ENCODE measurements around the gene NEB. TPM values are rescaled to one million over a fixed set of nuclear protein-coding genes. Genes with fewer than 3 reads are reported as not detected.
A peak's percentile ranks its signal among the peaks of the same experiment; 100 is the strongest.
"Not testable (repeated sequence)": the region's sequence is repeated elsewhere in the genome, so short reads cannot be mapped to it uniquely, and the experiment has no call there.

Gene NEB
- total RNA-seq, 1 experiment from 2014 or later = 74.9 TPM

DNA sequence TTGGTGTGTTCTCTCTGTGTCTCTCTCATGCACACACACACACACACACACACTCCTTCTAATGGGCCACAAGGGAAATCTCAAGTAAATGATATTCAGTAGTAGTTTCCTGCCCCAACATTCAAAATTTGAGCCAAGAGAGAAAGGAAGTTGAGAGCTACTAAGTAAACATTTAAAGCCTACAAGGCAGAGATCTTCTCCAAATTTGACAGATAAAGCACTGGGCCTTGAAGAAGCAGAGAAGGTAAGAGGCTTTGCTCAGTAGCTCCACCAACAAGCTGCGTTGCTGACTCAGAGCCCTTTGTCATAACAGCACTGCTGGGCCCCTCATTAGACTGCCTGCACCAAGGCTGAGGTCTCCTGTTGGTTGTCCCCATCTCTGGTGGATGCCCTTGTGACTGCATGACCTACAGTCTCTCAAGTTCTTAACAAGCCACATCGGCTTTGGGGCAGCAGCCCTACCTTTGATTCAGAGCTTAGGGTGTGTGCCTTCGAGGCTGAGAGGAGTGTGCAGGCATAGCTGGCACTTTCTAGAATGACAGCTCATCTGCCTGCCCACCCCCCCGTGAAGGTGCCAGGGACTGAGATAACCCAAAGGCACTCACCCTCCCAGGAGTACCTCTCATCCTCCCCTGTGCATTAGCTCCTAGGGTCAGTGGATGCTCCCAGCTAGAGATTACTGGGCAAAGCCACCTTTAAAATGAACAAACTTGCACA, 32.3 kb upstream of the NEB start:
- Histone ChIP-seq H3K9me3 (replicated peaks) (no peaks in the 10 kb centered on the region), H3K4me1 (peaks cover 28% of the 10 kb centered on the region), H3K27ac (no peak overlapping the region), H3K36me3 (no peaks in the 10 kb centered on the region), H3K27me3 (no peaks in the 10 kb centered on the region), H3K4me3 (no peak overlapping the region)
- no peak for DNase-seq

DNA sequence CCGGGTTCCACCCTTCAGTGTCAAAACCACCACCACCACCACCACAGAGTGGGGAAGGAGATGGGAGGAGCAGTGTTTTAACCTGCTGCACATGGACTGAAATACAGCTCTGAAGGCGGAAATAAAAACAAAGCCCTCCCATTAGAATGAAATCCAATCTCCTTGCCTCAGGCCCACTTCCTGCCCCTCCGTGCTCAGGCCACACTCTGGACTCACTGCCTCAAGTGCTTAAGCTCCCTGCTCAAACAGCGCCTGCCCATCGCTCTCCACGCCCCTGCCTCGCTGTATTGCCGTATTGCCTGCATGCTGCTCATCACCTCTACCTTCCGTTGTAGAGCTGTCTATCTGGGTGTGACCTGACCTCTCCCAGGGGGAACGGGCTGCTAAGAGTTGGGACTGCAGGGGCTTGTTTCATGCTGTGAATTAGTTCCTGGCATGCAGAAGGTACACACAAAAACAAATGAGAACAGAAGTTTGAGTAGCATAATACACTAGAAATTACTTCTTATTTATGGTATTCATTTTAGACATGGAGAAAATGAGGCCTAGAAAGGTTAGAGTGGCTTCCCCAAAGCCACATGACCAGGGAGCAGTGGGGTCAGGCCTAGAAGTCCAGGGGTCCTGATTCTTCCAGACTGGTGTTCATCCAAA, 31.6 kb upstream of the NEB start:
- Histone ChIP-seq H3K27me3 (no peaks in the 10 kb centered on the region), H3K4me1 (peaks cover 24% of the 10 kb centered on the region), H3K36me3 (no peaks in the 10 kb centered on the region), H3K4me3 (peak overlapping the region; percentile 22; the same call in 1 of the 2 replicates), H3K27ac (peak overlapping the region; percentile 21; the same call in 1 of the 2 replicates), H3K9me3 (replicated peaks) (no peaks in the 10 kb centered on the region)
- peak; percentile 73 to 85 for DNase-seq

DNA sequence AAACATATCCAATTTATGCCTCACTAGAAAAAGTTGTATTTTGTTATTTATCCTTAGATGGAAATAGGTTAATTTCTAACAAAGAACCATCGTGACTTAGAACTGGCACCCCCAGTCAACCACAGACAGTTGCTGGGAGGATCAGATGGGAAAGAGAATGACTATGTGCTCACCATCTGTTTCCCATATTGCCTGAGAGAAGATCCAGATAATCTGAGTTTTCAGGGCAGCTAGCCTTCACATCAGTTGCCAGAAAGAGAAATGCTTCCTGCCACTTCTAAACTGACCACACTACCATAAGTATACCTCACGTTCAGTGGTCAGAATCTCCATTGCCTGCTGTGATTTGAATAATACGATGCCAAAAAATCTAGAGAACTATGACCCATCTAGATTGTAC, 28.4 kb upstream of the NEB start:
- Histone ChIP-seq H3K9me3 (replicated peaks) (no peaks in the 10 kb centered on the region), H3K4me3 (no peak overlapping the region), H3K4me1 (peaks cover 27% of the 10 kb centered on the region), H3K27me3 (no peaks in the 10 kb centered on the region), H3K27ac (no peak overlapping the region), H3K36me3 (no peaks in the 10 kb centered on the region)
- DNase-seq = peak in 1 of 2 experiments; percentile 38

DNA sequence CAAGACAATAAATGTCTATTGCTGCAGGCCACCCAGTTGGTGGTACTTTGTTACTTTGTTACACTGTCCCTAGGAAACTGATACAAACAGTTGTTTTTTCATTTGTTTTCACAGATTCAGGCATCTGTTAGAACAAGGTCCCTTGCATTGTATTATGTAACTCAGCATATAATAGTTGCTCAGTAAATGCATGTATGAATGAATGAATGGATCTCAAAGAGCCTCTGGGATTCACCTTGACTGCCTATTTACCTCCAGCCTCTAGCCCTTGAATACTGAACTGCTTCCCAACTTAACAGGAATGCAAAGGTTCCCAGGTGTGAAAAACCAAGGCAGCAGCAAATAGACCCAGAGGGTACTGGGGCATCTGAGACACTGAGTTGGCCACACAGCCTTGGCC, 27.4 kb upstream of the NEB start:
- Histone ChIP-seq H3K36me3 (no peaks in the 10 kb centered on the region), H3K4me1 (peaks cover 31% of the 10 kb centered on the region), H3K27me3 (no peaks in the 10 kb centered on the region), H3K4me3 (no peak overlapping the region), H3K27ac (no peak overlapping the region), H3K9me3 (replicated peaks) (no peaks in the 10 kb centered on the region)
- no peak for DNase-seq

DNA sequence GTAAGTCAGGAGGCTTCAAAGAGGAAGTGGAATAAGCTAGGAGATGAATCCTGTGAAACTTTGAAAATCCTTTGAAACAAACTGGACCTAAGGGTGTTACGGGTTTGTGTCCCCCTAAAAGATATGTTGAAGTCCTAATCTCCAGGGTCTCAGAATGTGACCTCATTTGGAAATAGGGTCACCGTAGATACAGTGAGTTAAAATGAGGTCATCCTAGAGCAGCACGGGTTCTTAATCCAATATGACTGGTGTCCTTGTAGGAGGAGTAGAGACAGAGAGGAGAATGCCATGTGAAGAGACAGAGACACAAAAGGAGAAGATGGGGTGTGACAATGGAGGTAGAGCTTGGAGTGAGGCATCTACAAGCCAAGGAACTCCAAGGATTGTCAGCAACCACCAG, 26.9 kb upstream of the NEB start:
- Histone ChIP-seq H3K36me3 (no peaks in the 10 kb centered on the region), H3K27ac (no peak overlapping the region), H3K9me3 (replicated peaks) (no peaks in the 10 kb centered on the region), H3K4me1 (peaks cover 26% of the 10 kb centered on the region), H3K4me3 (no peak overlapping the region), H3K27me3 (no peaks in the 10 kb centered on the region)
- no peak for DNase-seq

DNA sequence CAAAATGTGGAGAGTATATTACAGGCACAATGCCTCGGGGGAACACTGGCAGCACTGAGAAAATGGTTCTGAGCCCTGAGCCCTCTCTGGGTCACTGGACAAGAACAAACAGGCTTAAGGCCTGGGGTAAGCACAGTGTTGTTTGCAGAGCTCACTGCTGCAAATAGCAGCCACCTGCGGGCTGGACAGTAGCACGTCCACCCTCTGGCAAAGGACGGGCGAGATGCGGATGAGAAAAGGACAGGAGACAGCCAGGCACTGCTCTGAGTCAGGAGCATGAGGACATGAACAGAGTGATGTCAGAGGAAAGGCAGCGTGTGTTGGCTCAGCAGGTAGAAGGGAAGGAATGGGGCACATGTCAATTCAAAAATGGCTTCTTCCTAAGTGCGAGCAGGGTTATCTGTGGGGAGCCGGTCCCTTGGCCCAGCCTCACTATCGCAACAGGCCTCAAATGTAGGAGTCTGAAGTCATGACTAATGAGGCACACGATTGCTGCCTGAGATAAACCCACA, 25.9 kb upstream of the NEB start:
- H3K27me3 ChIP-seq = no peaks in the 10 kb centered on the region
- no peak for DNase-seq

DNA sequence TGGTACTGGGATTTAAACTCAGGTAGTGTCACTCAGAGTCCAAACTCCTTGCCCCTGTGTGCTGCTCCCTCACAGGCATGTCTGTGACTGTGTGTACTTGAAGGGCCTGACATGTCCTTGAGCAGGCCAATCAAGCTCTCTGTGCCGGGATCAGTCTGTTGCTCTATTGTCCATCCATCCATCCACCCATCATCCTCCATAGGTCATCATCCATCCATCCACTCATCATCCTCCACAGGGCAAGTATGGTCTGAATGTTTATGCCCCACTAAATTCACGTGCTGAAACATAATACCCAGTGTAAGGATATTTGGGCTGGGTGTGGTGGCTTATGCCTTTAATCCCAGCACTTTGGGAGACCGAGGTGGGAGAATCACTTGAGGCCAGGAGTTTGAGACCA, 24.5 kb upstream of the NEB start:
- peak in 1 of 2 experiments; percentile 21 for DNase-seq
- no peak overlapping the region for H3K27ac ChIP-seq
- H3K4me1 ChIP-seq = peaks cover 17% of the 10 kb centered on the region
- no peaks in the 10 kb centered on the region for H3K9me3 ChIP-seq (replicated peaks)
- no peaks in the 10 kb centered on the region for H3K27me3 ChIP-seq
- no peaks in the 10 kb centered on the region for H3K36me3 ChIP-seq
- no peak overlapping the region for H3K4me3 ChIP-seq

More for the DNA sequence above, 25.9 kb upstream of the NEB start:
- Histone ChIP-seq H3K9me3 (replicated peaks) (no peaks in the 10 kb centered on the region), H3K27ac (no peak overlapping the region), H3K4me1 (peaks cover 17% of the 10 kb centered on the region), H3K4me3 (no peak overlapping the region), H3K36me3 (no peaks in the 10 kb centered on the region)

DNA sequence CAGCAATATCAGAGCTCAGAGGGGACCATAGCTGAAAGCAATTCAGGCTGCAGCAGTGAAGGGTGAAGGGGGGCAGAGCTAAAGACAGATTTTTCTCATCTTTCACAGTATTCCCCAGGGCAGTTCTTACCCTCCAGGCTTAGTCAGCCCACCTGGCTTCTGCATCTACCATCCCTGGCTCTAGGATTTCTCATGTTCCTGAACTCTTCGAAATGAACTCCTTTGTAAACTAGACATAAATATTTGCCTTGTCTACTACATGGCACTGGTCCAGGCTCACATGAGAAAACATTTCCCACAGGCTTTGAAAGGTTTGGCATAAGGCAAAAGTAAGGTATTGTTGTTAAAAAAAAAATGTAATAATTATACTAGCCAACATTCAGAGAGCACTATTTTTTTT, 23.6 kb upstream of the NEB start:
- Histone ChIP-seq H3K27me3 (no peaks in the 10 kb centered on the region), H3K4me3 (no peak overlapping the region), H3K36me3 (no peaks in the 10 kb centered on the region), H3K27ac (no peak overlapping the region), H3K9me3 (replicated peaks) (no peaks in the 10 kb centered on the region), H3K4me1 (peaks cover 11% of the 10 kb centered on the region)
- peak; percentile 36 to 73 for DNase-seq

DNA sequence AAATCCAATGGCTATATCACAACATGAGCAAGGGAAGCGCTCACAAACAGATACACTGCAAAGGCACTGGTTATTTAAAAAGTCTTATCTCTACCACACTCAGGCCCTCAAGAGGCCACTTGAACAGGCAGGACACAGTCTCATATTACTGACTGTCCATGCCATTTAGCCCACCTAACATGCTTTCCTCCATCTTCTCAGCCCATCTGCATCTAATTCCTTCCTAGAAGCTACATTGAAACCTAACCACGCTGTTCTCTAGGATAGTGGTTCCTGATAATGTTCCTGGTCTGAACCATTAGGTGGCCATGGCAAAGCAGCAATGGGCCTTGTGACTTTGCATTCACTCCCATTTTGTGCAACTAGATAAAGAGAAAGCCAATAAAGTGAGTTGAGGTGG, 22.5 kb upstream of the NEB start:
- H3K27ac ChIP-seq = no peak overlapping the region
- H3K4me1 ChIP-seq = peaks cover 6% of the 10 kb centered on the region
- H3K27me3 ChIP-seq = no peaks in the 10 kb centered on the region
- no peaks in the 10 kb centered on the region for H3K9me3 ChIP-seq (replicated peaks)
- no peak overlapping the region for H3K4me3 ChIP-seq
- no peaks in the 10 kb centered on the region for H3K36me3 ChIP-seq
- DNase-seq = no peak

DNA sequence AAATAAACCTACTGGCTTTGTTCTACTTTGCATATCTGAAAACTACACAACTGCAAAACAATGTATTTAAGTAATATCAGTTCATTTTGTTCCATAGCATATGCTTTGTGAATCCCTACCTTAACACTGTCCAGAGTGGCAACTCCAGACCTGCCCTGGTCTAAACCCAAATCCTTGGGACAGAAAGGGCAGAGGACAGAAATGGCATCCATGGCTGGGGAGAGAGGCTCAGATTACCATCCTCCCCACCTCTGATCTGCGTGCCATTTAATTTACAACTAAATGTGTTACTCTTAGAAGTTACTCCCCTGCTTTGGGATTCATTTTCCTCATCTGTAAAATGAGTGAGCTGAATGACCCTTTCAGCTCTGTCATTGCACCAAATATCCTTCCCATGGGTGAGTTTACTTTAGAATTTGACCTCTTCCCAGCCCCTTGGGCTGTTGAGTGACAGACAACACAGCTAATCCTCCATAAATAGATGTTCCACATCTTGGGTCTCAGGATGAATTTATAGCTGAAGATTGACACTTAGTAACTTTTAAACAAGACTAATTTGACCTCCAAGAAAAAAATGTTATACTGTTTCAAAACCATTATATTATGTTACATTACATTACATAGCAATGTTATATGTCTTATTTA, 20.1 kb upstream of the NEB start:
- Histone ChIP-seq H3K27ac (no peak overlapping the region), H3K4me3 (no peak overlapping the region), H3K4me1 (peaks cover 6% of the 10 kb centered on the region), H3K9me3 (replicated peaks) (no peaks in the 10 kb centered on the region), H3K36me3 (no peaks in the 10 kb centered on the region), H3K27me3 (no peaks in the 10 kb centered on the region)
- DNase-seq = no peak

DNA sequence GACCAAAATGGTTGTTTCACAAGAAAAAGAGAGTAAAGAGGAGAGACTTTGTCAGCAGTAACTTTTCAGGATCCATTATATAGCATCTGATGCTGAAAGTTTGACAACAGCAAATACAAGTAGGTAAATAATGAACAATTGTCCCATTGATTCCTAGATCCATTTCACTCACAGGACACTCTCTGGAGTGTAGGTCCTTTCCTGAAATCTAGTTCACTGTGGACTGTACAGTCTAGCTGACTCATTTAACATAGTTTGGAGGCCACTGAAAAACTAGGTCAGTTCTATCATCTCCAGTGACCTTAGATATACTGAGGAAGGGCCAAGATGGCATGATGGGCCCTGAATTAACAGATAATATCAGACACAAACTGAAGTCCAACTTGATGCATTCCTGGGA, 19.3 kb upstream of the NEB start:
- Histone ChIP-seq H3K36me3 (no peaks in the 10 kb centered on the region), H3K27me3 (no peaks in the 10 kb centered on the region), H3K27ac (no peak overlapping the region), H3K9me3 (replicated peaks) (peaks cover 2% of the 10 kb centered on the region; the same call in 1 of the 2 replicates), H3K4me3 (no peak overlapping the region), H3K4me1 (peaks cover 6% of the 10 kb centered on the region)
- DNase-seq = no peak

DNA sequence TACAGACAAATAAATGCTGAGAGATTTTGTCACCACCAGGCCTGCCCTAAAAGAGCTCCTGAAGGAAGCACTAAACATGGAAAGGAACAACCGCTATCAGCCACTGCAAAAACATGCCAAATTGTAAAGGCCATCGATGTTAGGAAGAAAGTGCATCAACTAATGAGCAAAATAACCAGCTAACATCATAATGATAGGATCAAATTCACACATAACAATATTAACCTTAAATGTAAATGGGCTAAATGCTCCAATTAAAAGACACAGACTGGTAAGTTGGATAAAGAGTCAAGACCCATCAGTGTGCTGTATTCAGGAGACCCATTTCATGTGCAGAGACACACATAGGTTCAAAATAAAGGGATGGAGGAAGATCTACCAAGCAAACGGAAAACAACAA, 11.0 kb upstream of the NEB start:
- not testable (repeated sequence) for H3K27me3 ChIP-seq; H3K4me1 ChIP-seq; H3K36me3 ChIP-seq; H3K4me3 ChIP-seq; H3K9me3 ChIP-seq (replicated peaks); DNase-seq; H3K27ac ChIP-seq

DNA sequence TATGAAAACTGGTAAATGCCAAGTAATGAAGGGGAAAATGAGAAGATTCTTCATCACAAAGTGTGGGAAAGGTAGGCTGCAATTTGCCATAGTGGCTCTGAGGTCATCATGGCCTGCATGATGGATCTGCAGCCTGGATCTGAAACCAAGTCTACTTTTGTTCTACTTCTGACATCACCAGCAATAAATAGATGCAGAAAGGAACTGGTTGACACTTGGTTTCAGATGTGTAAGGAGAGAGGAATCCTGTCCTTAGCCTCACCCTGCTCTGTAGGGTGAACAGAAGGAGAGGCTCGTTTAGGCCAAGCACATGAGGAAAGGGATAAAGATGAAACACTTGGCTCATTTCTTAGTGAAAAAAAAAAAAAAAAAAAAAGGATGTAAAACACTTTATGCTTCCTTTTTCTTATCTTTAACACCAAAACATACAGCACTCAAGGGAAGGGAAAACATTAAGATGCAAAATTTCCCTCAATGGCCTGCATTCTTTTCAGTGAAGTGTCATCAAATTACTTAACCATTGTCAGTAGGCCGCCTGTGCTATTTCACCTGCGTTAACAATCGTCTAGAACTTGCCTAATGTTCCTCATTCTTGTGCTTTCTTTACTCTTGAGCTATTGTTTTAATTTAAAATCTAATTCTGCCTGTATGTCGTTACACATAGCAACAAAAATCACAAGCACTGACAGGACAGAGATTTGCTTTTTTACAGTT, 3.9 kb downstream of the NEB start:
- peaks cover 18% of the 10 kb centered on the region for H3K36me3 ChIP-seq
- H3K27ac ChIP-seq = no peak overlapping the region
- no peak for DNase-seq
- H3K4me3 ChIP-seq = no peak overlapping the region
- H3K9me3 ChIP-seq (replicated peaks) = no peaks in the 10 kb centered on the region
- no peaks in the 10 kb centered on the region for H3K27me3 ChIP-seq
- peaks cover 9% of the 10 kb centered on the region for H3K4me1 ChIP-seq

DNA sequence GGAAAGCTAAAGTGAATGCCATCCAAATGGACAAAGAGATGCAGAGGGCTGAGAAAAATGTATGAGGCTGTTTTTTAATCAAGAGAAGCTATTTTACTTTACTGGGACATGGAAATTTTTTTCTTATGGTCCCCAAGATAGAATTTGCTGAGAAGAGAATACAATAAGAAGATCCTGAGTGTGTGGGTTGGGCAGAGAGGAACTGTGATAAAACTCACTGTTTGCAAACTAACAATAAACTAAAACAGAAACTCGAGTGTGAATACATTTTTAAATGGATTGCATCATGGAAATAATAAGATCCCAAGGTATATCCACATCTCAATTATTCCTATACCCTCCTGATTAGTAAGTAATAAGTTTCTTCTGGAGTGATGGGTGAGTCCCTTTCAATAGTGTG, 4.4 kb downstream of the NEB start:
- Histone ChIP-seq H3K27me3 (no peaks in the 10 kb centered on the region), H3K4me3 (no peak overlapping the region), H3K9me3 (replicated peaks) (no peaks in the 10 kb centered on the region), H3K27ac (no peak overlapping the region), H3K4me1 (peaks cover 8% of the 10 kb centered on the region), H3K36me3 (peaks cover 23% of the 10 kb centered on the region)
- DNase-seq = no peak

DNA sequence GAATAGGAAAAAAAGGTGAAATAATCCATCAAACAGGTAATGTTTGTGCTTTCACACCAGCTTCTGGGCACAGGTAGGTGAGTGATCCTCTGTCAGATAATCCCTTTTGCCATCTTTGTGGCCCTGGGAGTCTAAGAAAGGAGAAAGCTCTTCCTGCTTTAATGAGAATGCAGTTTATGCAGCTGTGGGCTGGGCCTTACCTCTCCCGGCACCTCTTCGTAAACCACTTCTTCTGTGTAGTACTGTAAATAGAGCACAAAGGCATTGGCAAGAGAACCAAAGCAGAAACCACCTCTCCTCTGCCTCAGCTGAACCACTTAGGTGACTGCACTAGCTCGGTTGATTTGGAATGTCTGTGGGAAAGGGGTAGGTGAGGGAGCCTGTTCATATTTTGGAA, 4.9 kb downstream of the NEB start:
- Histone ChIP-seq H3K9me3 (replicated peaks) (no peaks in the 10 kb centered on the region), H3K4me1 (peaks cover 4% of the 10 kb centered on the region), H3K36me3 (peaks cover 27% of the 10 kb centered on the region), H3K27ac (no peak overlapping the region), H3K27me3 (no peaks in the 10 kb centered on the region), H3K4me3 (no peak overlapping the region)
- DNase-seq = no peak
